Suprapubic skin (tissue), 4 donors: ENCODE results near the gene GALE.

Experiments used
- CTCF ChIP-seq, 2 donors: fragments of 200-600 bp in 1 of 2; fragments of 450-650 bp in 1 of 2; sonication (generic) in 1 of 2; IDR thresholded peaks; one replicate each; pipeline ENCODE4 v1.5.1; 2016 to 2019; ENCODE audit warnings: antibody characterized with exemption in 2 of 2, mild to moderate bottlenecking in 1 of 2, moderate library complexity in 1 of 2
- EP300 ChIP-seq: sonication (generic); formaldehyde crosslinking; IDR thresholded peaks from one replicate; pipeline ENCODE4 v1.6.1; 2017; ENCODE audit warnings: antibody characterized with exemption
- POLR2A ChIP-seq, 2 donors: fragments of 450-650 bp; IDR thresholded peaks; one replicate each; pipeline ENCODE4 v1.6.1; 2017; ENCODE audit warnings: antibody characterized with exemption in 2 of 2, mild to moderate bottlenecking in 2 of 2, moderate library complexity in 2 of 2
- POLR2AphosphoS5 ChIP-seq, 3 donors: sonication (generic); formaldehyde crosslinking; IDR thresholded peaks; one replicate each; pipeline ENCODE4 v1.6.1; 2017; ENCODE audit warnings: antibody characterized with exemption in 3 of 3

GRCh38 chr1:23827717-23828116, 27.2 kb upstream of the GALE start:
- TF ChIP-seq CTCF (IDR thresholded peaks at IDR 0.05), result no peak
- TF ChIP-seq POLR2A (IDR thresholded peaks at IDR 0.05), result no peak
- TF ChIP-seq POLR2AphosphoS5 (IDR thresholded peaks at IDR 0.05), result no peak
- no peak for TF ChIP-seq EP300
